Measurements from ENCODE around the gene ANKLE1.

DNA sequence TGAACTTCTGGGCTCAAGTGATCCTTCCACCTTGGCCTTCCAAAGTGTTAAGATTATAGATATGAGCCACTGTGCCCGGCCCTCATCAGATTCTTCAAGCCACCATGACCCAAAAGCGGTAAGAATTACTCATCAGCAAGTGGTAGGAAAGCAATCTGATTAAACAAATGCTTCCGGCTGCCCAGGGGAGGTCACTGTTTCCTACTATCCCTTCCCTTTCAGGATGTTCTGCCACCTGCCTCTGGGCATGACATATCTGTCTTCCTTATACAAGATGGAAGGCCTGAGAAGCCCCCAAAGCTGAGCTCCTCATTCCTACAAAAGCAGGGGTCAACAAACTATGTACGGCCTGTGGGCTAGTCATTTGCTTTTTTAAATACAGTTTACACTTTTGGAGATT is 14.6 kb downstream of the ANKLE1 start:
- TF ChIP-seq EP300 (IDR thresholded peaks at IDR 0.05), result no peak
- no peak for TF ChIP-seq POLR2A (IDR thresholded peaks at IDR 0.05)
- TF ChIP-seq, protein P1, sequence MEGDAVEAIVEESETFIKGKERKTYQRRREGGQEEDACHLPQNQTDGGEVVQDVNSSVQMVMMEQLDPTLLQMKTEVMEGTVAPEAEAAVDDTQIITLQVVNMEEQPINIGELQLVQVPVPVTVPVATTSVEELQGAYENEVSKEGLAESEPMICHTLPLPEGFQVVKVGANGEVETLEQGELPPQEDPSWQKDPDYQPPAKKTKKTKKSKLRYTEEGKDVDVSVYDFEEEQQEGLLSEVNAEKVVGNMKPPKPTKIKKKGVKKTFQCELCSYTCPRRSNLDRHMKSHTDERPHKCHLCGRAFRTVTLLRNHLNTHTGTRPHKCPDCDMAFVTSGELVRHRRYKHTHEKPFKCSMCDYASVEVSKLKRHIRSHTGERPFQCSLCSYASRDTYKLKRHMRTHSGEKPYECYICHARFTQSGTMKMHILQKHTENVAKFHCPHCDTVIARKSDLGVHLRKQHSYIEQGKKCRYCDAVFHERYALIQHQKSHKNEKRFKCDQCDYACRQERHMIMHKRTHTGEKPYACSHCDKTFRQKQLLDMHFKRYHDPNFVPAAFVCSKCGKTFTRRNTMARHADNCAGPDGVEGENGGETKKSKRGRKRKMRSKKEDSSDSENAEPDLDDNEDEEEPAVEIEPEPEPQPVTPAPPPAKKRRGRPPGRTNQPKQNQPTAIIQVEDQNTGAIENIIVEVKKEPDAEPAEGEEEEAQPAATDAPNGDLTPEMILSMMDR (IDR thresholded peaks at IDR 0.05), result no peak
